AG04449 (cell line): Measurements from ENCODE around the gene TCP11L2.

Experiments used
- CTCF ChIA-PET: fragments of 350-600 bp; formaldehyde crosslinking; extraction: SDS; loops from one replicate; lab custom pipeline; 2021; ENCODE audit warnings: antibody characterized with exemption; lab: Yijun Ruan, JAX
- POLR2A ChIA-PET: fragments of 400-600, 350-600 bp; formaldehyde crosslinking; extraction: SDS; loops from one replicate; lab custom pipeline; 2020; ENCODE audit warnings: antibody characterized with exemption, inconsistent platforms; lab: Yijun Ruan, JAX
- DNase-seq: peaks from one replicate; pipeline ENCODE4 v3.0.0-alpha.2; 2010; ENCODE audit warnings: low read depth, low spot score
- H3K4me3 ChIP-seq: 2 replicates; pipeline ENCODE4 v1.5.1; 2011; ENCODE audit warnings: low read depth, mild to moderate bottlenecking, control low read depth, low read length
- TF ChIP-seq, protein P1 (sequence below): IDR thresholded peaks from one replicate; pipeline ENCODE4 v1.5.1; 2011; ENCODE audit warnings: mild to moderate bottlenecking, moderate library complexity, low read length, control low read depth, inconsistent platforms; ENCODE audit not compliant: insufficient read depth; ENCODE audit errors: missing control alignments

TCP11L2 gene

DNA sequence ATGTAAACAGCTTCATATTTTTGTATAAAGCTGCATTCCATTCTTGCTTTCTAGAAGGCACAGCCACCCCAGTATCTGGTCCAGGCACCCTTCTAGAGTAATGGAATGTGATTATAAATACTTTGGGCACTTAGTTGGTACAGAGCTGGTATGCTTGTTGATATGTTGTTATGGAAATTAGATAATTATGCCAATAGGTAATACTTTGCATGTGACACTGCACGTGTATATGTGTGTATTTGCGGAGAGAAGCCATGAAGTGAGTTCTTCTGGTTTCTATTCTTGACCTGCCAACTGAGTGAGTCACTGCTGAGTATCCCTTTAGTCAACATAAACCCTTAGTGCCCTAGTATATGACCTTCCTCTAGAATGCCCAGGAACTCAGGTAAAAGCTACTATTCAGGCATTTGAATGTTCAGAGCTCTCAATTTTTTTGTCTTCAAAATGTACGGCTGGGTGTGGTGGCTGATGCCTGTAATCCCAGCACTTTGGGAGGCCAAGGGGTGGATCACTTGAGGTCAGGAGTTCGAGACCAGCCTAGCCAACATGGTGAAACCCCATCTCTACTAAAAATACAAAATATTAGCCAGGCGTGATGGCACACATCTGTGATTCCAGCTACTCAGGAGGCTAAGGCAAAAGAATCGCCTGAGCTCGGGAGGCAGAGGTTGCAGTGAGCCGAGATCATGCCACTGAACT lies 6.2 kb upstream of the TCP11L2 start:
- ChIA-PET CTCF (interaction anchor here (1.1 to 2.5 kb wide), 2 partner anchors 13 to 60 kb away, joined by 4 to 8 read pairs; no protein-coding TSS in a partner anchor), POLR2A (no interaction called here)
- peak; percentile 62 for DNase-seq
- H3K4me3 ChIP-seq: no peak overlapping the region
- TF ChIP-seq, protein P1, sequence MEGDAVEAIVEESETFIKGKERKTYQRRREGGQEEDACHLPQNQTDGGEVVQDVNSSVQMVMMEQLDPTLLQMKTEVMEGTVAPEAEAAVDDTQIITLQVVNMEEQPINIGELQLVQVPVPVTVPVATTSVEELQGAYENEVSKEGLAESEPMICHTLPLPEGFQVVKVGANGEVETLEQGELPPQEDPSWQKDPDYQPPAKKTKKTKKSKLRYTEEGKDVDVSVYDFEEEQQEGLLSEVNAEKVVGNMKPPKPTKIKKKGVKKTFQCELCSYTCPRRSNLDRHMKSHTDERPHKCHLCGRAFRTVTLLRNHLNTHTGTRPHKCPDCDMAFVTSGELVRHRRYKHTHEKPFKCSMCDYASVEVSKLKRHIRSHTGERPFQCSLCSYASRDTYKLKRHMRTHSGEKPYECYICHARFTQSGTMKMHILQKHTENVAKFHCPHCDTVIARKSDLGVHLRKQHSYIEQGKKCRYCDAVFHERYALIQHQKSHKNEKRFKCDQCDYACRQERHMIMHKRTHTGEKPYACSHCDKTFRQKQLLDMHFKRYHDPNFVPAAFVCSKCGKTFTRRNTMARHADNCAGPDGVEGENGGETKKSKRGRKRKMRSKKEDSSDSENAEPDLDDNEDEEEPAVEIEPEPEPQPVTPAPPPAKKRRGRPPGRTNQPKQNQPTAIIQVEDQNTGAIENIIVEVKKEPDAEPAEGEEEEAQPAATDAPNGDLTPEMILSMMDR: no peak

DNA sequence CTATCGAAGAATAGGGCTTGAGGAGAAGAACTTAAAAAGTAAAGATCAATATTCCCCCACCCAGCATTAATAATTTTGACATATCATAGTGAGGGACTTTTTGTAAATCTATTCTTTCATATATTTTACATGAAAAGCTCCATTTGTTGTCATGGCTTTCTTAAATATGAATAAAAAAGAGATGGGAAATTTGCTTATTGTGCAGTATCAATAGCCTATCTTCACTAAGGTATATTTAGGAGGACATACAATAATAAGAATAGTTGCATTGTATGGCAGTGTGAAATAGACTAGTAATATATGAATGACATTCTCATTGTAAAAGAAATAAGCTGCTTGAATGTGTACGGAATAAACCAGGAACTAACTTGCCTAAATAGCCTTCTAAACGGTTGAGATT lies 5.5 kb upstream of the TCP11L2 start:
- ChIA-PET CTCF (interaction anchor here (1.3 to 2.5 kb wide), 3 partner anchors 14 to 60 kb away, joined by 3 to 8 read pairs (median 3); partner anchors contain the start of gene POLR3B), POLR2A (no interaction called here)
- DNase-seq: no peak
- TF ChIP-seq, protein P1: no peak
- H3K4me3 ChIP-seq: no peak overlapping the region

DNA sequence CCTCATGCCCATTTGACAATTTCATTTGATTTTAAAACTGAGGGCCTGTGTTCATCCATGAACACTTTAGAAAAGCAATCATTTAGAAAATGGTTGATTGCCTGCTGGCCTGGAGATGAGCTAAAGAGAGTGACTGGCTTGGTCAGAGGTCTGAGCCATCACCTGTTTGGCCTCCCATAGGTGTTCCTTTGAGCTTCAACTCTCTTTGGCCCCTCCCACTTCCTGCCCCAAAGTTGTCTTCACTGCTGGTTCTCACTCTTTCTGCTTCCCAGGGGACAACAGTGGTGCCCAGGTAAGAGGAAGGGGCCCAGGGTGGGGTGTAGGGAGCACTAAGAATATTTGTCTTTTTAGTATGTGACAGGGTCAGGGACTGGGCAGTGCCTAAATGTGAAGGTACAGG lies 4.9 kb upstream of the TCP11L2 start:
- no peak overlapping the region for H3K4me3 ChIP-seq
- CTCF ChIA-PET: interaction anchor here (0.6 to 1.4 kb wide), 3 partner anchors 15 to 60 kb away, joined by 3 read pairs; partner anchors contain the start of gene POLR3B
- POLR2A ChIA-PET: no interaction called here
- no peak for DNase-seq
- TF ChIP-seq, protein P1: no peak

- TF ChIP-seq, protein P1: no peak
- CTCF ChIA-PET: no interaction called here
- no peak for DNase-seq
- POLR2A ChIA-PET: no interaction called here
- H3K4me3 ChIP-seq: no peak overlapping the region
Observed at GRCh38 chr12:106299202-106299774, 3.2 kb upstream of the TCP11L2 start.

DNA sequence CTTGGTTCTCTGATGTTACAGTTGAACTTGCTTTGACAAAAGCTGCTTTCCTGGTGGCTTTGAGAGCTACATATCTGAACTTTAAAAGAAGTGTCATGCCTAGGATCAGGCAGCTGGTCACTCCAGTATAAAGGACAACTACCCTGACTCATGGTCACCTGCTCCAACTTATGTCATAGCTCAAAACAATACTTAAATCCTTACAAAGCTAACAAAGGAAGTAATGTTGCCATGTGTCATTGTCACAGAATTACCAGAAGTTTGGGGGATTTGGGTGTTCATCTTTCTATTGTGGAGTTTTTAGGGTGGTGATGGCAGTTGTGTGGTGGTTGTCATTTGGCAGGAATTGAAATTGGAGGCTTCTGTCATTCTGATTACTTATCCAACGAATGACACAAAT lies 1.8 kb upstream of the TCP11L2 start:
- ChIA-PET CTCF (interaction anchor here (0.6 to 2.0 kb wide), 4 partner anchors 18 to 75 kb away, joined by 3 to 6 read pairs (median 4); partner anchors contain the start of gene POLR3B), POLR2A (interaction anchor here (1.0 to 1.5 kb wide), 2 partner anchors 51 to 52 kb away, joined by 3 to 4 read pairs; partner anchors contain the start of gene CKAP4)

DNA sequence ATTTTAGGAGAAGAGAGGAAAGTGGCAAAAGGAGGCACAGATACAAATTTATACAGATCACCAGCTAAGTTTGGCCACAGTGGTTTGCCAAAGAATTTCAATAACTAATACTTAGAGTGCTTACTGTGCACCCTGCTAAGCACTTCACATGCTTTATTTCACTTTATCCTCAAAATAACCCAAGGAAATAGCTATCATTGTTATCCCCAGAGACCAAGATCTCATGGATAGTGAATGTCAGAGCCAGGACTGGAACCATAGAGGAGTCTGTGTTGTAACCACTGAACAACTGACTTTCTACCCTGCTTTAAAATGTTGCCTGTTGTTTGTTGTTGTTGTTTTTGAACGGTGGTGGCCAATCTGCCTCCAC lies 1.3 kb upstream of the TCP11L2 start:
- H3K4me3 ChIP-seq: no peak overlapping the region
- POLR2A ChIA-PET: interaction anchor here (1.0 to 1.5 kb wide), 2 partner anchors 53 to 54 kb away, joined by 3 to 4 read pairs; partner anchors contain the start of gene CKAP4
- TF ChIP-seq, protein P1: no peak
- peak; percentile 58 for DNase-seq
- CTCF ChIA-PET: interaction anchor here (0.6 to 2.0 kb wide), 5 partner anchors 8 to 75 kb away, joined by 3 to 6 read pairs (median 4); partner anchors contain the start of gene POLR3B

More for the DNA sequence above, 1.8 kb upstream of the TCP11L2 start:
- no peak overlapping the region for H3K4me3 ChIP-seq
- DNase-seq: no peak
- TF ChIP-seq, protein P1: no peak
